Bone marrow (tissue), 2 donors: Measurements from ENCODE around the gene UBE2J2.
"Not testable (repeated sequence)": the region's sequence is repeated elsewhere in the genome, so short reads cannot be mapped to it uniquely, and the experiment has no call there.

Source experiments
- DNase-seq, 2 donors: peaks; one replicate each; lab custom pipeline; 2025; lab: John Stamatoyannopoulos, UW

UBE2J2 gene

DNA sequence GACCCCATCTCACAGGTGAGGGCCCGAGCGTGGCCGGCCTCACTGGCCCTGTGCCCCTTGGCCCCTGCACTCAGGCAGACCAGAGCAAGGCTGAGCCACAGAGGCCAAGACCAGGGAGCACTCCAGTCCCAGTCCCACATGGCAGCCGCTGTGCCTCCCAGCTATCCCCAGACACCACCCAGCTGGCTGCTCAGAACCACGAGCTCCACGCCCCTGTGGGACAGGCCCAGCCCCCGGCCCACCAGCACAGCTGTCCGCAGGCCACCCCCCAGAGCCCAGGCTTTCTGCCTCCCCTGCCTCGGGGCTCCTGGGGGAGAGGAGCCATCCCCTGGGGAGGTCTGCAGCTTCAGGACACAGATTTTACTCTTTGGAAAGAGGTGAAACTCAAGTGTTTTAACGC lies 18.0 kb downstream of the UBE2J2 start:
- DNase-seq = no peak

DNA sequence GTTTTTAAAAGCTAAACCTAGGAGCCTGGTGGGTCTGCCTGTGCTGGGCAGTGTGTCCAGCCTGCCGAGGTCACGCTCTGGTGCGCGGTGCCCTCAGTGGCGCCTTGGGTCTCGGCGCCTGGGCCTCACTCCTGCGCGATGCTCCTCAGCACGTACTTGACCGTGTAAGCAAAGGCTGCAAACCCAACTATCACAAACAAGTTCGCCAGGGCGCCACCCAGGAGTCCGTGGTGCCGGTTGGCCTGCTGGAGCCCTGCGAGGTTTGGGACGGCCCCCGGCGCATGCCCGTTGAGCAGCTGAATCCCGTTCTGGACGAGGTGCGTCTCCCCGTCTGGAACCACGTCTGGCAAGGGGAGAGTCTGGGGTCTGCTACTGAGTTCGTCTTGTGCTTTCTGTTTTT lies 18.6 kb downstream of the UBE2J2 start:
- no peak for DNase-seq

DNA sequence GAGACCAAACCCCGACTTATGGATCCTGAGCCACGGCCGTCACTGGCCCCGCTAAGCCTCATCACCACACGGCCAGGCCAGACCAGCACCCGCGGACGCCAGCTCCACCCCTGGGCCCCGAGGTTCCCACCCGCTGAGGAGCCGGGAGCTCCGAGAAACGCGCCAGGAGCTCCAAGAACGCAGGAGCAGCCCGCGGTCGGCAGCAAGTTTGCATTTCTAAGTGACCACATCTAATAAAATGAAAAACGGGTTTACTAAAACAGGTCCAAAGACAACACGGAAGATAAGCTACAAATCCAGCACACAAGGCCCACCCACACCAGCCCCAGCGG lies 19.0 kb downstream of the UBE2J2 start:
- no peak for DNase-seq

DNA sequence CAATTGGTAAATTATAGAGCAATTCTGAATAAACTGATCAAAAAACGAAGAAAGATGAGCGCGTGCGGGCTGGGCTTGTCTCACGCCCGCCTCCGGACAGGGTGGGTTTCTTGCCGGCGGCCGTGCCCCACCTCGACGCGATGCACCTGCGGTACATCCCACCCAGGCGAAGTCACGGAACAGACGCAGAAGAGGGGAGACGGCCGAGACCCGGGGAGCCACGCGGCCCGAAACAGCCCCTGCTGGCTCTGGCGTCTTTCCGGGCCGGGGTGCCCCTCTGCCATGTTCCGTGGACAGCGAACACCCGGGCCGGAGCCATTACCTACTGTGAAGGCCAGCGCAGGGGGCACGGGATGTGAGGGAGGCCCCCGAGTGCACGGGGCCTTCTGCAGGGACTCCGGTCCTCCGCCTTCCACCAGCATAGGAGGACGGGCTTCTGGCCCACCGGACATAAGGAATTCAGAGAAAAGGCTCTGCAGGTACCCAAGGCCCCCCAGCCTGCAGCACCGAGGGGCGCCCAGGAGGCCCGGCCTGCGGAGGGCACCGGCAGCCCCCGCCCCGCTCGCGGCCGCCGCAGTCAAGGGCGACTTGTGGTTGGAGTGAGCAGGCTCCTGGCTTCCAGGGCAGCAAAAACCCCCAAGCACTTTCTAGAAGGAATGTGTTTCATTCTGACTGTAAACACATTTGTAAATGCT lies 19.5 kb downstream of the UBE2J2 start:
- DNase-seq = no peak

DNA sequence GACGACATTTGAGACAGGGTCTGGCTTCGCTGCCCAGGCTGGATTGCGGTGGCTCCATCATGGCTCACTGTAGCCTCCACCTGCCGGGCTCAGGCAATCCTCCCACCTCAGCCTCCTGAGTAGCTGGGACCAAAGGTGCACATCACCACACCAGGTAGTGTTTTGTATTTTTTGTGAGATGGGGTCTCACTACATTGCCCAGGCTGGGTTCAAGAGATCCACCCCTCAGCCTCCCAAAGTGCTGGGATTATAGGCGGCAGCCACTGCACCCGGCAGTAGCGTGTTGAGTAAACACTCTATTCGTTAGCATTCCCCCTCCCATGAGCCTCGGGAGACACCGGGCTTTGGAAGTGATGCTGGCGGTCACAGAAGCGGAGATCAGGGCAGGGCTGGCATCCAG lies 20.3 kb downstream of the UBE2J2 start:
- DNase-seq = no peak

DNA sequence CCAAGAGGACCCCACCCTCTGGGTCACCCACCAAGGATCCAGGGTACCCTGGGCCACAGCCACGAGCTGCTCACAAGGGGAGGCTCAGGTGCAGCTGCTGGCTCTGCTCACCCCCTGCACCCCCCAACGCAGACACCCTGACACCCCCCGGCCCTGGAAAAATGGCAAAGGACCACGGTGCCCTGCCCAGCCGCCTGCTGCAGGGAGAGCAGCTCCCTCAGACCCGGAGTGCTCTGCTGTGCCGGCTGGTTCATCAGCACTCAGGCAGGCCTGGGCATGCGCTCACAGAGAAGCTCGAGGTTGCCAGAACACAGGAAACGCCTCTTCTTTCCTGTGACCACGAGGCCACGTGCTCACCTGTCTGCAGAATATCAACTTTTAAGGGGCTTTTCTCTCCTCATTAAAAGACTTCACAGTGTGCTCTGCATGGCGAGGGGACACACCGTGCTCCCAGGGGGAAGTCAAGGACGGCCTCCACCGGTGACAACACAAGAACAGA lies 22.8 kb downstream of the UBE2J2 start:
- DNase-seq = no peak

DNA sequence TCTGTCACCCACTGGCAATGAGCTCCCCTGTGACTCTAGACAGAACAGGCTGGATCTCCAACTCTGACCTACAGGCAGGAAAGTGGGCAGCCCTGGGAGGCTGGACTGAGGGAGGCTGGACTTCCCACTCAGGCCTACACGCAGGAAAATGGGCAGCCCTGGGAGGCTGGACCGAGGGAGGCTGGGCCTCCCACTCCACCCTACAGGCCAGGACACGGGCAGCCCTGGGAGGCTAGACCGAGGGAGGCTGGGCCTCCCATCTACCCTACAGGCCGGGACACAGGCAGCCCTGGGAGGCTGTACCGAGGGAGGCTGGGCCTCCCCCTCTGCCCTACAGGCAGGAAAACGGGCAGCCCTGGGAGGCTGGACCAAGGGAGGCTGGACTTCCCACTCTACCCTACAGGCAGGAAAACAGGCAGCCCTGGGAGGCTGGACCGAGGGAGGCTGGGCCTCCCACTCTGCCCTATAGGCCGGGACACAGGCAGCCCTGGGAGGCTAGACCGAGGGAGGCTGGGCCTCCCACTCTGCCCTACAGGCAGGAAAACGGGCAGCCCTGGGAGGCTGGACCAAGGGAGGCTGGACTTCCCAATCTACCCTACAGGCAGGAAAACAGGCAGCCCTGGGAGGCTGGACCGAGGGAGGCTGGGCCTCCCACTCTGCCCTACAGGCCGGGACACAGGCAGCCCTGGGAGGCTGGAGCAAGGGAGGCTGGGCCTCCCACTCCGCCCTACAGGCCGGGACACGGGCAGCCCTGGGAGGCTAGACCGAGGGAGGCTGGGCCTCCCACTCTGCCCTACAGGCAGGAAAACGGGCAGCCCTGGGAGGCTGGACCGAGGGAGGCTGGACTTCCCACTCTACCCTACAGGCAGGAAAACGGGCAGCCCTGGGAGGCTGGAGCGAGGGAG lies 25.4 kb downstream of the UBE2J2 start:
- DNase-seq = not testable (repeated sequence)

DNA sequence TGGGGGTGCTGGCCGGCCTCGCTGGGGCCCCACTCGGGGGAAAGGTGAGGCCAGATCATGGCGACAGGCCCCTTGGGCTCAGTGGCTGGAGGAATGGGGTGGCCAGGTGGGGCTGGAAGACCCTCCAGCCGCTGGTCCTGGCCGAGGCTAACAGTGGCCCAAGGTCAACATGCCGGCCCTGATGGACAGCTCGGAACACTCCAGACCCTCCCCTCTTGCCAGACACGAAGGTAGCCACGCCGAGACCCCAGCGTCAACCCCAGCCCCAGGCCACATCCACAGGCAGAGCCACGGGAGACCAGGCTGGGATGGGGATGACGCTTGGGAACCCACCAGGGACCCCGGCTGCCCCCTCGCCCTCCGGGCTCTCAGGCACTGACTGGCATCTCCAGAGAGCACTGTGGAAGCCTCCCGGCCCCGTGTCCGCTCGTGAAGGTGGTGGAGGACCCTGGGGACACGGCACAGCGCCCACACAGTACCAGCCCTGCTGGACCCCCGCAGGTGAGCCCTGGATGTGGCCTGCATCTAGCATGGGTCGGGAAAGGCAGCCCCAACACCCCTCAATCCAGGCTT lies 26.2 kb downstream of the UBE2J2 start:
- DNase-seq = no peak

DNA sequence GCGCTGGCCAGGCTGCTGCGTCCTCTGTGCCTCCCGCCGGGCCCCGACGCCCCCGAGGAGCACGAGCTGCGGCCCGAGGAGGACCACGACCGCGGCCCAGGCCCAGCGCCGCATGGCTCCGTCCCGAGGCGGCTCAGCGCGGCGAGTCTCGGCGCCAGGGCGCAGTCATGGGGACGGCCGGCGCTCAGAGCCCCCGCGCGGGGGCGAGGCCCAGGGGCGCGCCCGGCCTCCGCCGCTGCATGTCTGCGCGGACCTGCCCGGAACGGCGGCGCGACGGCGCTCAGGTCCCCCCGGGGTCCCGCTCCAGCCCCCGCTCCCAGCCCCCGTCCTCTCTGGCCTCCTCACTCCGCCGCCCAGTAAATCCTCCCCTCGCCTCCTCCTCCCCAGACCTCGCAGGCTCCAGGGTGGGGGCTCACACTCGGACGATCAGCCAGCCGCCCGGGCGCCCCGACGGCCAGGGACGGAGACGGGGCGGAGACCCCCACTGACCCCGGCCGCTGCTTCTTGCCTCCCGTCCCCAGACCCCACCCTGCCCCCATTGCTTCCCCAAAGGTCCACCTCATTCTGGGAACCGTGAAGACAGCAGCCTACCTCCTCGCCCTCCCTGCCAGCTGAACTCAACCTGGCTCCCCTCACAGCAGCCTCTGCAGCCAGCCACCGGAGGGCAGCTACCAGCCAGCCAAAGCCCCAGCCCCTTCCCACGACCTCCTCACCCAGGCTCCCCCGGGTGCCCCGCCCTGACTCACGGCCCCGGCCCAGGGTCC lies 26.9 kb downstream of the UBE2J2 start, which contains the start of gene C1QTNF12:
Gene C1QTNF12, minus strand, starts transcription at position 146 of the 764 bp plus-strand sequence. Its CDS starts 32 bp downstream, at position 114.
- DNase-seq = no peak

DNA sequence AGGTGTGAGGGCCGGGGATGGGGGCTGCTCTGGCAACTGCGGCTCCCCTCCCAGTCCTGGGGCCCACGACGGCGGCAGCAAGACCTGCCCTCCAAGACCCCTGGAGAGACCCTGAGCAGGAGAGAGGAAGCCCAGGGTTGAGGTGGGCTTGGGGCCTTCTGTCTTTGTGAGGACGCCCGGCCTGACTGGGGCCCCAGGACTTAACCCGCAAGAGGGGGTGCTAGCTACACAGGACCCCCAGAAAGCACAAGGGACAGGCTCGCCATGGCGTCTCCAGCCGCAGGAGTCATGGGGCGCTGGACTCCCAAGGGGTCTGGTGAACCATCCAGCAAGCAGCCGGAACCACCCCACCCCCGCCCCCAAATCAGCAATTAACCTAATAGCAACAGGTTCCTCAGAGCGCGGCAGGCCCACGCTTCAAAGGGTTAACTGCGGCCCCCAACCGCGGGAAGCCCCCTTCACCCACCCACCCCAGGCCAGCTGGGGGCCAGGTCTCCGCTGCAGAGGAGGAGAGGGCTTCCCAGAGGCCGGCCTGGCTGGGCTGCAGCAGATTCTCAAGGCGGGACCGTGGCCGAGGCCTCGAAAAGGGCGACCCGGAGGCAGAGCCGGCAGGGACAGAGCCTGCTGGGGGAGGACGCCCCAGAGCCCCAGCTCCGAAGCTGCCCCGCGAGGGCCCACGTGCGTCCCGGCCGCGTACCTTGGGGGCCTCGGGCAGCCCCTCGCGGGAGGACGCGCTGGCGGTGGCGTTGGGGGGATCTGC lies 27.7 kb downstream of the UBE2J2 start:
- no peak for DNase-seq

DNA sequence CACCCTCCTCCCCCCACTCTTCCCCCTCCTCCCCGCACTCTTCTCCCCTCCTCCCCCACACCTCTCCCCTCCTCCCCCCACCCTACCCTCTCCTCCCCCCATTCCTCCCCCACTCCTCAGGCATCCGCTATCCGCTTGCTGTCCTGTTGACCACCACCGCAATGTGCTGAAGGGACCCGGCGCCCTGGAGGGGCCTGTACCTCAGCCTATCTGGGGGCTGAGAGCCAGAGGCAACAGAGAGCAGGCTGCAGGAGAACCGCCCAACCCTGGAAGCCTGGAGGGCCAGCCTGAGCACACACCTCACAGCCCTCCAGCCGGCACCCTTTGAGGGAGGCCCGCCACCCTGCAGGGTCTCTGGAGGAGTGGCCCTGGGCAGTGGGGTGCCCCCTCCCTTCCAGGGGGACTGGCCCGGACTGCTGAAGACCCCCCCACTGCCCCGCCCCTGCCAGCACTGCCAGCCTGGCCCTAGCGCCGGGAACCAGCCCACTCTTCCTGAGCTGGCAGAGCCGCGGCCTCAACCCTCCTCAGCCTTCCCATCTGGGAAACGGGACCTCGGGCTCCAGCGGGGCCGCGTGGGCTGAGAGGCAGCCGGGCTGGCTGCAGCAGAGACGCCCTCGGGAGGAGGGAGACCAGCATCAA lies 28.4 kb downstream of the UBE2J2 start:
- no peak for DNase-seq

DNA sequence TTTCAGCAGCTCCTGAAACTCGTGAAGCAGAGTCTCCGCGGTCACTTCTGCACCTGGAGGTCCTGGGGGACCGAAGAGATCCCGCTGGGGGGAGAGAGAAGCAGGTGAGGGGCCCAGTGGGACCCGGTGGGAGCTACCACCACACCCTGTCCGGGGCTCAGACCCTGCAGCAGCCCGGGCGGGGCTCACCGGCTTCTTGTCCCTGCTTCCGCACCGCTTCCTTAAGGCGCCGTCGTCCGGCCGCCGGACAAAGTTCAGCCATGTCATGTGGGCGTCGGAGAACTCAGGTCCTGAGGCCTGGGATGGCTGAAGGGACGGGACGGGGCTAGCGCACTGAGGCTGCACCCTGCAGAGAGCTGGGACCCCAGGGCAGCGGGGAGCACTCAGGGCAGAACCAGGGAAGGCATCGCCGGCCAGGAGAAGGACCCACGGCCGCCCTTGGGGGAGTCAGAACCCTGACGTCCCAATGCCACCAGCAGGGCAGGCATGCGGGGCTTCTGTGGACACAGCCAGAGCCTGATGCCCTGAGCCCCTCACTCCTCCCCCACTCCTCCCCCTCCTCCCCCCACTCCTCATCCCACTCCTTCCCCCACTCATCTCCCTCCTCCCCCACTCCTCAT lies 29.4 kb downstream of the UBE2J2 start:
- no peak for DNase-seq

DNA sequence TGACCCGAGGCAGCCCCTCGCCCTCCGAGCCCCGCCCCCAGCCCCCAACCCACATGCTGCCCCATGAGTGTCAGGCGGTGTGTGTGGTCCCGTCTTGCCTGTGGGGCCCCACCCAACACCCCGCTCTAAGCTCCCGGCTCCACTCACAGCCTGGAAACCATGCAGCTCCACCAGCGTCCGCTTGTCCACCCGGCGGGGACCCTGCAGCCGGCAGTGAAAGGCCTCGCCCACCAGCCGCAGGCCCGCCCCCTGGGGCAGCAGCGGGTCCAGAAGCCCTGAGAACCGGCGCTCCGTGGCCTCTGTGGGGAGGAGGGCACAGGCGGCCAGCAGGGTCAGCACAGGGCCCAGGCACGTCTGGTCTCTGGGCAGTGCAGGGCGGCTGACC lies 29.9 kb downstream of the UBE2J2 start:
- no peak for DNase-seq

DNA sequence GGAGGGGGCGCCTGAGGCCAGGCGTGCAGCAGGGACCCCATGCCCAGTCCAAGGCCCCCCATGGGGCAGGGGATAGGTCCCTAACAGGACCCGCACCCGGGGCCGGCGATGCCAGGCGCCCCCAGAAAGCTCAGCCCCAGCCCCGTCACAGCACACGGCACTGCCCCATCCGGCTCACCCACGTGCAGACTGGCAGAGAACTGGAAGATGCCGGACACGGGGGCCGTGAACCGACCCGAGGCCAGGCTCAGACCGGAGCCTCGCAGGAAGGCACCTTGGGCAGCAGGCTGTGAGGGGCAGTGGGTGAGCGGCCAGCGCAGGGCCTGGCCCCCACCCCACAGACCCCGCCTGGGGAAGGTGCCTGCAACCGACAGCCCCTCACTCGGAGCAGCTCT lies 30.4 kb downstream of the UBE2J2 start:
- DNase-seq = no peak

DNA sequence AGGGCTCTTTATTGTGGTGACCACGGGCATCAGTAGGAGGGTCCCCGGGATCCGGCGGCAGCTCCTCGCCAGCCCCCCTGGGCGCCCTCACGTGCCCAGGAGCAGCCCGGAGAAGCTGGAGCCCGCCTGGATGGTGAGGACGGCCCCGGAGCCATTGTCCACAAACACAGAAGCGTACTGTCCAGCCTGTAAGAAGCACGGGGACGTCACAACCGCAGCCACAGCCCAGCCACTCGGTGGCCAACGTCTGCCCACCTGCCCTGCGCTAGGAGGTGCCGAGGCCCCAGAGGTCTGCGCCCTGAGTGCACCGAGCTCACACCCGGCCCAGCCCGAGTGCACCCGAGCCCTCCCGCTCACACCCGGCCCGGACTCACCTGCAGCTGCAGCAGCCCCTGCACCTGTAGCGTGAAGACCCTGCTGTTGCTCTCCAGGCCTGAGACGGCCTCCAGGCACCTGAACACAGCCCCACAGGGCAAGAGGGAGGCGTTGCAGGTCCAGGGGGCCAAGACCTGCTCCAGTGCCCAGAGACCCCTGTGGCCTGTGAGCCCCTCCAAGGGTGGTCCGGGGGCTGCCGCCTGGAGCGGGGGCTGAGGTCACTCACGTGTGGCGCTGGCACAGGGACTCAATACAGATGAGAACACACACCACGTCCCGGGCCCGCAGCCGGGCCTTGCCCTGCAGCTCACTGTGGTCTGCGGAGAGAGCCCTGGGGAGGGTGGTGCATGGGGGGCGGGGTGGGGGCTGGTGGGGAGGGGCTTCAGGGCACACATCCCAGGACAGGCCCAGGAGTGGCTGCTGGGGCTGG lies 31.0 kb downstream of the UBE2J2 start:
- DNase-seq = no peak

DNA sequence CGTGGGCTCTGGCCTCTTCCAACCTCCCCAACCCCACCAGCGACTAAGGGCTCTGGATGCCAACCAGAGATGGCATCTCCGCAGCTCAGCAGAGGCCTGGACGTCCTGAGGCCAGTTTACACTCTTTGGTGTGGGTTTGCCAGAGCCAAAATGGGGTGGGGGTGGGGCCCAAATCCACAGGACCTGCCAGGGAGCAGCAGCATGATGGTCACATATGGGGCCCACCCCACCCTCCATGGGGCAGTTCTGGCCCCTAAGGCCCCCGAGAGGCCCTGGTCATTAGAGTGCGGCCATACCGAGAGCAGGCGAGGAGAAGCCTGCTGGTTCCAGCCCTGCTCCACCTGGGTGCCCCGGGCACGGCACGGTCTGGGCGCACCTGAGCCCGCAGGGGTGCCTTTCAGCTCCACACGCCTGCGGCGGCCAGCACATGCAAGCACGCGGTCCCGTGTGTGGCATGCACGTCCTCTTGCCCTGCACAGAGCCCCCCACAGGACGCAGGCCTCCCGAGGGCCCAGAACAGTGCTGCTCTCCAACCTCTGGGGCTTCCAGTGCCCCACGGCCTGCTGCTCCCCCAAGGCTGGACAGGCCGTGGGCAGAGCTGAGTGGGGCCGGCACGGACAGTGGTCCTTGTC lies 31.9 kb downstream of the UBE2J2 start:
- no peak for DNase-seq

DNA sequence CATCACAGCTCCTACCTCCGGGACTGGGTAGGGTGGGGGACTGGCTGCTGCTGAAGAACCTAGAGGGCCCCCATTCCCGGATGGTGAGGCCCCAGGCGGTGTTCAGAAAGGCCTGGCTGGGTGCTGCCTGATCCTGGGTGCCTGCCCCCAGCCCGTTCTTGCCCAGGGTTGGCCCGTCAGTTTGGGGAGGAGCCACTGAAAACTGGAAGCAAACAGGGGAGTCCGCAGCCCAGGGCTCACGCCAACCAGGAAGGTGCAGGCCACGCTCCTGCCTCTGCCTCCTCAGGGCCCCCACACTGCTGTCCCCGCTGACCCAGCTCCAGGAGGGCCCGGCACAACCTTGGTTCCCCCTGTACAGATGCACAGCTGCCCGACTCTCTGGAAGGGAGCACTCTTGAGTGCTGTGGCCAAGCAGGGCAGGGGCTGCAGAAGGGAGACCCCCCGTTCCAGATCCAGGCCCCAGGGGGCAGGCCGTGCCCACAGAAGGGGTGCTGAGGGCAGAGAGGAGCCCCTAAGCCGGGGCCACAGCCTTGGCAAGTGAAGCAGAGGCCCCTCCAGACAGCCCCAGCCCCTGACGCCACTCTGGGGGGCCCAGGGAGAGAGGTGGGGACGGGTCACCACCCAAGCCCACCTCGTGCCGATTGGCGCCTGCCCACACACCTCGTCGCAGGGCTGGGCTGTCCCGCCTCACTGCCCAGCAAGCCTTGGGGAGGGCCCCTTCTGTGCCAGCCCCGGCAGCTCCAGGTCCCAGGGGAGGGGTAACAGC lies 32.6 kb downstream of the UBE2J2 start:
- no peak for DNase-seq

DNA sequence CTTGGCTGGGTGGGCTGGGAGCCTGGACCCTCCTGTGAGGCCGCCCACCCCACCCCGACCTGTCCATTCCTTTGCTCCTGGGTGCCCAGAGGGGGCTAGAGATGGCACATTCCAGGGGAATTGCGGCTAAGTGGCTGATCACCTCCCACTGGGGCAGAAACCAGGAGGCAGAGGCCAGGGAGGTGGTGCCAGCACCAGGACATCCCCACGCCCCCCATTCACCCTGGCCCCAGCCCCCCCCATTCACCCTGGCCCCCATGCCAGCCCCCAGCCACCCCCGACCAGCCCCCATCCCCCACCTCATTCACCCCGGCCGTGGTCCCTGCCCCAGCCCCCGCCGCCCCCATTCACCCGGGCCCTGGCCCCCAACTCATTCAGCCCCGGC lies 33.3 kb downstream of the UBE2J2 start:
- no peak for DNase-seq
